WTC11 (cell line): ENCODE measurements around the gene KCNC3.

Experiments
- FOXK1 ChIP-seq: sonication (generic); formaldehyde crosslinking; IDR thresholded peaks from 2 replicates; pipeline ENCODE4 v1.8.0; 2022; ENCODE audit warnings: mild to moderate bottlenecking, moderate library complexity, missing genetic modification reagents
- JUN ChIP-seq: sonication (generic); formaldehyde crosslinking; IDR thresholded peaks from 2 replicates; pipeline ENCODE4 v1.8.0; 2023; ENCODE audit warnings: mild to moderate bottlenecking, missing genetic modification reagents
- KAT7 ChIP-seq: sonication (generic); formaldehyde crosslinking; IDR thresholded peaks from 2 replicates; pipeline ENCODE4 v1.8.1; 2023; ENCODE audit warnings: missing genetic modification reagents, mild to moderate bottlenecking, borderline replicate concordance
- NFE2L1 ChIP-seq: sonication (generic); formaldehyde crosslinking; IDR thresholded peaks from 2 replicates; pipeline ENCODE4 v1.8.1; 2023; ENCODE audit warnings: missing genetic modification reagents
- NFYB ChIP-seq: sonication (generic); formaldehyde crosslinking; conservative IDR thresholded peaks from 2 replicates; pipeline ENCODE4 v1.8.0; 2022; ENCODE audit warnings: low read depth, missing genetic modification reagents
- SP1 ChIP-seq: sonication (generic); formaldehyde crosslinking; conservative IDR thresholded peaks from 2 replicates; pipeline ENCODE4 v1.8.1; 2022; ENCODE audit warnings: missing genetic modification reagents
- TCF7 ChIP-seq: sonication (generic); formaldehyde crosslinking; IDR thresholded peaks from 2 replicates; pipeline ENCODE4 v1.8.0; 2022; ENCODE audit warnings: mild to moderate bottlenecking, low read depth, missing genetic modification reagents, moderate library complexity
- TEAD4 ChIP-seq: sonication (generic); formaldehyde crosslinking; IDR thresholded peaks from 2 replicates; pipeline ENCODE4 v1.8.0; 2022; ENCODE audit warnings: mild to moderate bottlenecking, missing genetic modification reagents
- TF ChIP-seq, protein P1 (sequence below): fragments of 200-600 bp; IDR thresholded peaks from 2 replicates; pipeline ENCODE4 v1.8.0; 2022; ENCODE audit warnings: antibody characterized with exemption
- TF ChIP-seq, protein P2 (sequence below): sonication (generic); formaldehyde crosslinking; IDR thresholded peaks from 2 replicates; pipeline ENCODE4 v1.8.1; 2022; ENCODE audit warnings: missing genetic modification reagents, borderline replicate concordance
- TF ChIP-seq, protein P3 (sequence below): sonication (generic); formaldehyde crosslinking; IDR thresholded peaks from 2 replicates; pipeline ENCODE4 v1.8.1; 2022; ENCODE audit warnings: mild to moderate bottlenecking, missing genetic modification reagents, moderate library complexity, borderline replicate concordance
- TF ChIP-seq, protein P4 (sequence below): sonication (generic); formaldehyde crosslinking; IDR thresholded peaks from 2 replicates; pipeline ENCODE4 v1.8.0; 2022; ENCODE audit warnings: mild to moderate bottlenecking, missing genetic modification reagents
- TF ChIP-seq, protein P5 (sequence below): sonication (generic); formaldehyde crosslinking; IDR thresholded peaks from 2 replicates; pipeline ENCODE4 v1.8.0; 2023; ENCODE audit warnings: missing genetic modification reagents

DNA sequence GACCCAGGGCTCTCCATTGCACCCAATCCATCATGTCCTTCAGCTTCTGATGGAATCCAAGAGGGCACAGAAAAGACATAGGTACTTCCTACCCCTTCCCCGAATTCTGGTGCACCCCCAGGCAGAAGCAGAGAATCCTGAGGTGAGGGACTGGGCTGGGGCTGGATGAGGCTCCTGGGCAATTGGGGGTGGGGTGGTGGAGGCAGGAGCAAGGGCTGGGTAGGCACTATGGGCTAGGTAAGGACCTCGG, 2.7 kb upstream of the KCNC3 start:
- TF ChIP-seq, protein P1, sequence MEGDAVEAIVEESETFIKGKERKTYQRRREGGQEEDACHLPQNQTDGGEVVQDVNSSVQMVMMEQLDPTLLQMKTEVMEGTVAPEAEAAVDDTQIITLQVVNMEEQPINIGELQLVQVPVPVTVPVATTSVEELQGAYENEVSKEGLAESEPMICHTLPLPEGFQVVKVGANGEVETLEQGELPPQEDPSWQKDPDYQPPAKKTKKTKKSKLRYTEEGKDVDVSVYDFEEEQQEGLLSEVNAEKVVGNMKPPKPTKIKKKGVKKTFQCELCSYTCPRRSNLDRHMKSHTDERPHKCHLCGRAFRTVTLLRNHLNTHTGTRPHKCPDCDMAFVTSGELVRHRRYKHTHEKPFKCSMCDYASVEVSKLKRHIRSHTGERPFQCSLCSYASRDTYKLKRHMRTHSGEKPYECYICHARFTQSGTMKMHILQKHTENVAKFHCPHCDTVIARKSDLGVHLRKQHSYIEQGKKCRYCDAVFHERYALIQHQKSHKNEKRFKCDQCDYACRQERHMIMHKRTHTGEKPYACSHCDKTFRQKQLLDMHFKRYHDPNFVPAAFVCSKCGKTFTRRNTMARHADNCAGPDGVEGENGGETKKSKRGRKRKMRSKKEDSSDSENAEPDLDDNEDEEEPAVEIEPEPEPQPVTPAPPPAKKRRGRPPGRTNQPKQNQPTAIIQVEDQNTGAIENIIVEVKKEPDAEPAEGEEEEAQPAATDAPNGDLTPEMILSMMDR = no peak
- TF ChIP-seq JUN (CRISPR knock-in tag) (no peak), TEAD4 (CRISPR knock-in tag) (no peak), KAT7 (CRISPR knock-in tag) (no peak), NFYB (CRISPR knock-in tag) (no peak), TCF7 (CRISPR knock-in tag) (no peak), NFE2L1 (CRISPR knock-in tag) (no peak), SP1 (CRISPR knock-in tag) (no peak), FOXK1 (no peak)
- TF ChIP-seq, protein P2, sequence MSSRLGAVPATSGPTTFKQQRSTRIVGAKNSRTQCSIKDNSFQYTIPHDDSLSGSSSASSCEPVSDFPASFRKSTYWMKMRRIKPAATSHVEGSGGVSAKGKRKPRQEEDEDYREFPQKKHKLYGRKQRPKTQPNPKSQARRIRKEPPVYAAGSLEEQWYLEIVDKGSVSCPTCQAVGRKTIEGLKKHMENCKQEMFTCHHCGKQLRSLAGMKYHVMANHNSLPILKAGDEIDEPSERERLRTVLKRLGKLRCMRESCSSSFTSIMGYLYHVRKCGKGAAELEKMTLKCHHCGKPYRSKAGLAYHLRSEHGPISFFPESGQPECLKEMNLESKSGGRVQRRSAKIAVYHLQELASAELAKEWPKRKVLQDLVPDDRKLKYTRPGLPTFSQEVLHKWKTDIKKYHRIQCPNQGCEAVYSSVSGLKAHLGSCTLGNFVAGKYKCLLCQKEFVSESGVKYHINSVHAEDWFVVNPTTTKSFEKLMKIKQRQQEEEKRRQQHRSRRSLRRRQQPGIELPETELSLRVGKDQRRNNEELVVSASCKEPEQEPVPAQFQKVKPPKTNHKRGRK (CRISPR knock-in tag) = no peak
- TF ChIP-seq, protein P3, sequence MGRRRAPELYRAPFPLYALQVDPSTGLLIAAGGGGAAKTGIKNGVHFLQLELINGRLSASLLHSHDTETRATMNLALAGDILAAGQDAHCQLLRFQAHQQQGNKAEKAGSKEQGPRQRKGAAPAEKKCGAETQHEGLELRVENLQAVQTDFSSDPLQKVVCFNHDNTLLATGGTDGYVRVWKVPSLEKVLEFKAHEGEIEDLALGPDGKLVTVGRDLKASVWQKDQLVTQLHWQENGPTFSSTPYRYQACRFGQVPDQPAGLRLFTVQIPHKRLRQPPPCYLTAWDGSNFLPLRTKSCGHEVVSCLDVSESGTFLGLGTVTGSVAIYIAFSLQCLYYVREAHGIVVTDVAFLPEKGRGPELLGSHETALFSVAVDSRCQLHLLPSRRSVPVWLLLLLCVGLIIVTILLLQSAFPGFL (CRISPR knock-in tag) = no peak
- TF ChIP-seq, protein P4, sequence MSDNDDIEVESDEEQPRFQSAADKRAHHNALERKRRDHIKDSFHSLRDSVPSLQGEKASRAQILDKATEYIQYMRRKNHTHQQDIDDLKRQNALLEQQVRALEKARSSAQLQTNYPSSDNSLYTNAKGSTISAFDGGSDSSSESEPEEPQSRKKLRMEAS (CRISPR knock-in tag) = no peak
- TF ChIP-seq, protein P5, sequence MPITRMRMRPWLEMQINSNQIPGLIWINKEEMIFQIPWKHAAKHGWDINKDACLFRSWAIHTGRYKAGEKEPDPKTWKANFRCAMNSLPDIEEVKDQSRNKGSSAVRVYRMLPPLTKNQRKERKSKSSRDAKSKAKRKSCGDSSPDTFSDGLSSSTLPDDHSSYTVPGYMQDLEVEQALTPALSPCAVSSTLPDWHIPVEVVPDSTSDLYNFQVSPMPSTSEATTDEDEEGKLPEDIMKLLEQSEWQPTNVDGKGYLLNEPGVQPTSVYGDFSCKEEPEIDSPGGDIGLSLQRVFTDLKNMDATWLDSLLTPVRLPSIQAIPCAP = no peak
